Body of pancreas (tissue), 4 donors: ENCODE measurements around the gene KIAA1549.

ENCODE experiments used
- POLR2A ChIP-seq, 3 donors: fragments of 450-650 bp; IDR thresholded peaks; one replicate each; pipeline ENCODE4 v1.6.1; 2016; ENCODE audit warnings: antibody characterized with exemption in 3 of 3, mild to moderate bottlenecking in 2 of 3
- TF ChIP-seq, protein P1 (sequence below), 7 experiments: fragments of 450-650 bp in 4 of 7; fragments of 200-600 bp in 3 of 7; sonication (generic) in 3 of 7; IDR thresholded peaks; one replicate each; pipeline ENCODE4 v1.5.1; 2016 to 2019; ENCODE audit warnings: antibody characterized with exemption in 7 of 7

DNA sequence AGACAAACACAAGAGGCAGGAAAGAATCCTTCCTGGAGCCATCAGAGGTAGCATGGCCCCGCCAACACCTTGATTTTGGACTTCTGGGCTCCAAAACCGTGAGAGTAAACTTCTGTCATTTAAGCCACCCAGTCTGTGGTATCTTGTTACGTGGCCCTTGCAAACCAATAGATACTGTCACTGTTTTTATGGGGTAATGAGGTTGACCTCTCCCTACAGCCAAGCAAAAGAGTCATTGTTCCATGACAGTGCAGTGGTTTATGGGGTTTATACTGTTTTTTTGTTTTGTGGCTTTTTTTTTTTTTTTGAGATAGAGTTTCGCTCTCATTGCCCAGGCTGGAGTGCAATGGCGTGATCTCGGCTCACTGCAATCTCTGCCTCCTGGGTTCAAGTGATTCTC lies 32.8 kb downstream of the KIAA1549 start:
- TF ChIP-seq, protein P1, sequence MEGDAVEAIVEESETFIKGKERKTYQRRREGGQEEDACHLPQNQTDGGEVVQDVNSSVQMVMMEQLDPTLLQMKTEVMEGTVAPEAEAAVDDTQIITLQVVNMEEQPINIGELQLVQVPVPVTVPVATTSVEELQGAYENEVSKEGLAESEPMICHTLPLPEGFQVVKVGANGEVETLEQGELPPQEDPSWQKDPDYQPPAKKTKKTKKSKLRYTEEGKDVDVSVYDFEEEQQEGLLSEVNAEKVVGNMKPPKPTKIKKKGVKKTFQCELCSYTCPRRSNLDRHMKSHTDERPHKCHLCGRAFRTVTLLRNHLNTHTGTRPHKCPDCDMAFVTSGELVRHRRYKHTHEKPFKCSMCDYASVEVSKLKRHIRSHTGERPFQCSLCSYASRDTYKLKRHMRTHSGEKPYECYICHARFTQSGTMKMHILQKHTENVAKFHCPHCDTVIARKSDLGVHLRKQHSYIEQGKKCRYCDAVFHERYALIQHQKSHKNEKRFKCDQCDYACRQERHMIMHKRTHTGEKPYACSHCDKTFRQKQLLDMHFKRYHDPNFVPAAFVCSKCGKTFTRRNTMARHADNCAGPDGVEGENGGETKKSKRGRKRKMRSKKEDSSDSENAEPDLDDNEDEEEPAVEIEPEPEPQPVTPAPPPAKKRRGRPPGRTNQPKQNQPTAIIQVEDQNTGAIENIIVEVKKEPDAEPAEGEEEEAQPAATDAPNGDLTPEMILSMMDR (IDR thresholded peaks at IDR 0.05): no peak
- no peak for TF ChIP-seq POLR2A (IDR thresholded peaks at IDR 0.05)
